Measurements from ENCODE around the gene STUM.

Gene STUM

DNA sequence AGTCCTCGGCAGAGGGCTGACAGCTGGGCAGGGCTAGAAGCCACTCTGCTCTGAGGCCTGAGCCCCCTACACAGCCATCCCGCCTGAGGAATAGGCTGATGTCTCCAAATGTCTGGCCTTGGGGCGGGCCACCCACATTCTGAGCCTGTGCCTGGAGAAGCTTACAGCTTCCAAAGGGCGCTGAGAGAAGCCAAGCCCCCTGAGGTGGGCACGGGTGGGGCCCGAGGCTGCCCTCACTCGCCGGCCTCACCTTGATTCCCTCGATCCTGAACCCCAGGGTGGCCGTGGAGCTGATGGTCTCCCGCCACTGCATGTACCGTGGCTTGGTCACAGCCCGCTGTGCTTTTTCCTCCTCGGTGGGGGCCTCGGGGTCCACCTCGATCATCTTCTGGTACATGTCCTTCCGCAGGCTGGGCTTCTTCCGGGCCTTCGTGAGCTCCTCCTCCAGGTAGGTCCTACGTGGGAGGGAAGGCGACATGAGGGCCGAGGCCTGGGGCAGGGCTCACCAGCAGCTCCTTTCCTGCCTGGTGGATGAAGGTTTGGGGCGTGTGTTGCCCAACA is 93.2 kb downstream of the STUM start:
- DNase-seq (no peak), ATAC-seq (ENCODE audit: insufficient read depth, low read depth) (no peak)
- Histone ChIP-seq H3K4me3 (ENCODE audit: low read depth in 1 of 2, low read length in 2 of 2) (no peak overlapping the region), H3K36me3 (ENCODE audit: insufficient read depth, low read length) (peaks cover 84% of the 10 kb centered on the region), H3K27me3 (ENCODE audit: insufficient read depth, low read length, poor library complexity) (no peaks in the 10 kb centered on the region), H3K4me2 (ENCODE audit: insufficient read depth, low read length) (no peak overlapping the region), H3K27ac (ENCODE audit: low read length) (no peak overlapping the region), H3K79me2 (ENCODE audit: insufficient read depth, low read length) (no peaks in the 10 kb centered on the region), H2AFZ (ENCODE audit: low read depth, low read length) (no peak overlapping the region), H4K20me1 (ENCODE audit: insufficient read depth, low read length) (0 out of 2 replicates have a peak, but pooled peaks cover 9% of the 10 kb centered on the region), H3K9ac (ENCODE audit: low read depth, low read length) (no peak overlapping the region), H3K9me3 (ENCODE audit: insufficient read depth, low read length, severe bottlenecking) (no peaks in the 10 kb centered on the region), H3K4me1 (ENCODE audit: insufficient read depth, low read length) (no peaks in the 10 kb centered on the region)
- no peak for TF ChIP-seq EZH2 (IDR thresholded peaks at IDR 0.05; ENCODE audit: borderline replicate concordance, low read depth, low read length, severe bottlenecking)
- TF ChIP-seq, protein P1, sequence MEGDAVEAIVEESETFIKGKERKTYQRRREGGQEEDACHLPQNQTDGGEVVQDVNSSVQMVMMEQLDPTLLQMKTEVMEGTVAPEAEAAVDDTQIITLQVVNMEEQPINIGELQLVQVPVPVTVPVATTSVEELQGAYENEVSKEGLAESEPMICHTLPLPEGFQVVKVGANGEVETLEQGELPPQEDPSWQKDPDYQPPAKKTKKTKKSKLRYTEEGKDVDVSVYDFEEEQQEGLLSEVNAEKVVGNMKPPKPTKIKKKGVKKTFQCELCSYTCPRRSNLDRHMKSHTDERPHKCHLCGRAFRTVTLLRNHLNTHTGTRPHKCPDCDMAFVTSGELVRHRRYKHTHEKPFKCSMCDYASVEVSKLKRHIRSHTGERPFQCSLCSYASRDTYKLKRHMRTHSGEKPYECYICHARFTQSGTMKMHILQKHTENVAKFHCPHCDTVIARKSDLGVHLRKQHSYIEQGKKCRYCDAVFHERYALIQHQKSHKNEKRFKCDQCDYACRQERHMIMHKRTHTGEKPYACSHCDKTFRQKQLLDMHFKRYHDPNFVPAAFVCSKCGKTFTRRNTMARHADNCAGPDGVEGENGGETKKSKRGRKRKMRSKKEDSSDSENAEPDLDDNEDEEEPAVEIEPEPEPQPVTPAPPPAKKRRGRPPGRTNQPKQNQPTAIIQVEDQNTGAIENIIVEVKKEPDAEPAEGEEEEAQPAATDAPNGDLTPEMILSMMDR (IDR thresholded peaks at IDR 0.05; ENCODE audit: borderline replicate concordance, extremely low read depth, low read length, poor library complexity, severe bottlenecking): no peak

DNA sequence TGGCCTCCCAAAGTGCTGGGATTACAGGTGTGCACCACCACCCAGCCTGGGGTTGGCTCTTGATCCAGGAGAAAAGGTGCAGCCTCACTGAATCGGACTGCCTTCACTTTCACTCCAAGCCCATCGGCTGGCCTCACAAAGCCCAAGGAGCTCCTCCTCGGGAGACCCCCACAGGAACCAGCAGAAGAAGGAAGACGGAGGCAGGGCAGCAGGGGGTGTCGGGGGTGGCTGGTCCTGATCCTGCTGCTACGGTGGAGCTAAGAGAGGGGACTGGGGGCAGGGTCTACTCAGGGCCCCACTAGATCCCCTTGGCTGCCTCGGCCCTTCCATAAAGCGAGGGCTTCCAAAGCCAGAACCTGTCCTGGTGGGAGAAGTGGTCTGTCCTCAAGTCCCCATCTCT is 93.9 kb downstream of the STUM start:
- H3K27ac ChIP-seq (ENCODE audit: low read length): 0 out of 2 replicates have a peak overlapping the region, but pooled peaks have one; percentile 29
- H3K79me2 ChIP-seq (ENCODE audit: insufficient read depth, low read length): no peaks in the 10 kb centered on the region
- no peaks in the 10 kb centered on the region for H3K27me3 ChIP-seq (ENCODE audit: insufficient read depth, low read length, poor library complexity)
- no peaks in the 10 kb centered on the region for H3K4me1 ChIP-seq (ENCODE audit: insufficient read depth, low read length)
- TF ChIP-seq, protein P1 (IDR thresholded peaks at IDR 0.05; ENCODE audit: borderline replicate concordance, extremely low read depth, low read length, poor library complexity, severe bottlenecking): no peak
- no peak for TF ChIP-seq EZH2 (IDR thresholded peaks at IDR 0.05; ENCODE audit: borderline replicate concordance, low read depth, low read length, severe bottlenecking)
- H2AFZ ChIP-seq (ENCODE audit: low read depth, low read length): no peak overlapping the region
- H3K9ac ChIP-seq (ENCODE audit: low read depth, low read length): no peak overlapping the region
- DNase-seq (no peak), ATAC-seq (ENCODE audit: insufficient read depth, low read depth) (no peak)
- no peak overlapping the region for H3K4me2 ChIP-seq (ENCODE audit: insufficient read depth, low read length)
- 0 out of 2 replicates have a peak, but pooled peaks cover 6% of the 10 kb centered on the region for H4K20me1 ChIP-seq (ENCODE audit: insufficient read depth, low read length)
- no peaks in the 10 kb centered on the region for H3K9me3 ChIP-seq (ENCODE audit: insufficient read depth, low read length, severe bottlenecking)
- H3K4me3 ChIP-seq (ENCODE audit: low read depth in 1 of 2, low read length in 2 of 2): no peak overlapping the region
- H3K36me3 ChIP-seq (ENCODE audit: insufficient read depth, low read length): peaks cover 84% of the 10 kb centered on the region

DNA sequence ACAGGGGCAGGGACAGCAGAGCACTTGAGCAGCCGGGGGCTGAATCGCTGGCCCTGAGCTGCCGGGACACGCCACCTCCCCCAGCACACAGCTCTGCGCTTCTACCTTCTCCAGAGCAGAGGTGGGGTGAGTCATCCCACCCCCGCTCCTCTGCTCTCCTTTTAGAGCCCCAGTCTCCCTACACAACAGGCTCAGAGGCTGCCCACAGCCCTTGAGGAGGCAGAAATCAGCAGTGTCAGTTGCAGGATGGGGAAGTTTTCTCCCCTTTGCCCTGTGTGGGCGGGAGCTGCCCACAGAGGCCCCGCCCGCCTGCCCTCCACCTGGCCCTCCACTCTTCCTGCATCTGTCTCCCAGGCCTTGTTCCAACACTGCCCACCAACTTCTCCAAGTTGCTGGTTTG is 94.6 kb downstream of the STUM start:
- Histone ChIP-seq H3K4me3 (ENCODE audit: low read depth in 1 of 2, low read length in 2 of 2) (no peak overlapping the region), H3K27me3 (ENCODE audit: insufficient read depth, low read length, poor library complexity) (no peaks in the 10 kb centered on the region), H3K4me2 (ENCODE audit: insufficient read depth, low read length) (no peak overlapping the region), H4K20me1 (ENCODE audit: insufficient read depth, low read length) (0 out of 2 replicates have a peak, but pooled peaks cover 6% of the 10 kb centered on the region), H2AFZ (ENCODE audit: low read depth, low read length) (no peak overlapping the region), H3K79me2 (ENCODE audit: insufficient read depth, low read length) (no peaks in the 10 kb centered on the region), H3K36me3 (ENCODE audit: insufficient read depth, low read length) (peaks cover 88% of the 10 kb centered on the region), H3K9me3 (ENCODE audit: insufficient read depth, low read length, severe bottlenecking) (no peaks in the 10 kb centered on the region), H3K4me1 (ENCODE audit: insufficient read depth, low read length) (no peaks in the 10 kb centered on the region), H3K27ac (ENCODE audit: low read length) (no peak overlapping the region), H3K9ac (ENCODE audit: low read depth, low read length) (no peak overlapping the region)
- DNase-seq (no peak), ATAC-seq (ENCODE audit: insufficient read depth, low read depth) (peak; percentile 31; the same call in 1 of the 3 replicates)
- TF ChIP-seq, protein P1 (IDR thresholded peaks at IDR 0.05; ENCODE audit: borderline replicate concordance, extremely low read depth, low read length, poor library complexity, severe bottlenecking): no peak
- TF ChIP-seq EZH2 (IDR thresholded peaks at IDR 0.05; ENCODE audit: borderline replicate concordance, low read depth, low read length, severe bottlenecking): no peak

Data from DND-41 (cell line).